Rectal smooth muscle tissue (tissue), 1 donor: ENCODE measurements around the gene PBXIP1.

ENCODE experiments used
- H3K27ac ChIP-seq: one replicate; pipeline ENCODE4 v1.7.0; 2013; ENCODE audit warnings: low read depth, low read length, inconsistent platforms
- H3K27me3 ChIP-seq: one replicate; pipeline ENCODE4 v1.7.0; 2013; ENCODE audit warnings: low read length; ENCODE audit not compliant: control insufficient read depth, insufficient read depth
- H3K36me3 ChIP-seq: one replicate; pipeline ENCODE4 v1.7.0; 2013; ENCODE audit warnings: low read length; ENCODE audit not compliant: control insufficient read depth, insufficient read depth
- H3K4me1 ChIP-seq: one replicate; pipeline ENCODE4 v1.7.0; 2013; ENCODE audit warnings: low read length; ENCODE audit not compliant: control insufficient read depth, insufficient read depth
- H3K4me3 ChIP-seq: one replicate; pipeline ENCODE4 v1.7.0; 2013; ENCODE audit warnings: low read length
- H3K9ac ChIP-seq: one replicate; pipeline ENCODE4 v1.7.0; 2013; ENCODE audit warnings: low read length

The PBXIP1 gene

DNA sequence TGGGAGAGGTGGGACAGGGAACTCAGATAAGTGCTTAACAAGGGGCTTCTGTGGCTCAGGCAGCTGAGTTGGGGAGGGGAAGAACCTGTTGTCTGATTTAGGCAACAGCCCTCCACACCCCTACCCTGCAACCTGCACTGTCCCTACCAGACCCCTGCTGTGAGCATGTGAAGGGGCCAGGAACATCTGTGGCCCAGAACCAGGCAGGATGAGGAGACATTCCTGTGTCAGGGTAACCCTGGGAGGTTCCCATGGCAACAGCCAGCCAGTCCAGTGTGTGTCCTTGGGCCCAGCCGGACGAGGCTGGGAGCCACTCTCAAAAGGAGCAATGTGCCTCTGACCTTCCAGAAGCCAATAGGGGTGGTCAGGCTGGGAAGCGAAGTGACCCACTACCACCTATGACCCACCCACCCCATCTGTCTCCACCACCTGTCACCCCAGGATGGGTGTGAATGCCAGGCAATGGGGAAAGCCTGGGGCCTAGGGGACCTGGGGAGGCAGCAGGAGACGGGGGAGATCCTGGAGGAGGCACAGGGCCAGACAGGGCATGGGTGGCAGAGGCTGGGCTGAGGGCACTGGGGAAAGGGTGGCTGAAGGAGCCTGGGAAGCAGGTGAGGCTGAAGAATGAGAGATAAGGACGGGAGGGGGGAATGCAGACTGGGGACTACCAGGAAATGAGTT lies 14.4 kb downstream of the PBXIP1 start:
- no peak overlapping the region for H3K4me3 ChIP-seq
- H3K27me3 ChIP-seq = no peaks in the 10 kb centered on the region
- H3K27ac ChIP-seq = no peak overlapping the region
- H3K9ac ChIP-seq = no peak overlapping the region
- H3K4me1 ChIP-seq = peaks cover 10% of the 10 kb centered on the region
- peaks cover 4% of the 10 kb centered on the region for H3K36me3 ChIP-seq

DNA sequence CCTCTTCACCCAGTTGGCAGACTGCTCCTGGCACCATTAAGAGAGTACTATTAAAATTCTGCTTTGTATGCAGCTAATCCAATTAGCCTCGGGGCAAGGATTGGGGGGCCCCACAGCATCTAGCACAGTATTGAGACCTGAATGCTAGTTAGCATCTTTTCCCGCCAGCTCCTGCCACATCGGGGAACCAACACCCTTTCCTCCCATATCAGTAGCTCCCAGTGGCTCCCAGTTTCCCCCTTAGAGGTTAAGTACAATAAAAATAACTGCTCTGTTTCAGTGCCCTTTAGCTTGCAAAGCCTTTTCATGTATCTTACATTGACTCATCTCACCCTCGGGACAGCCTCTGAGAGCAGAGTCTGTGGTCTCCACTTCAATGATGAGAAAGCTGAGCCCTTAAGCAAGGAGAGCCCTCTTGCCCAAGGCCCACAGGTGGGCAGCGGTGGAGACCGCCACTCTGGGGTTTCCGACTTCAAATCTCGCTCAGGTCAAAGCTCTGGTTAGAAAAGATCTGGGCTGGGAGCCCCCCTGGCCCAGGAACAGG lies 15.2 kb downstream of the PBXIP1 start:
- H3K4me1 ChIP-seq = peaks cover 10% of the 10 kb centered on the region
- H3K4me3 ChIP-seq = no peak overlapping the region
- no peaks in the 10 kb centered on the region for H3K36me3 ChIP-seq
- no peaks in the 10 kb centered on the region for H3K27me3 ChIP-seq
- no peak overlapping the region for H3K27ac ChIP-seq
- no peak overlapping the region for H3K9ac ChIP-seq

DNA sequence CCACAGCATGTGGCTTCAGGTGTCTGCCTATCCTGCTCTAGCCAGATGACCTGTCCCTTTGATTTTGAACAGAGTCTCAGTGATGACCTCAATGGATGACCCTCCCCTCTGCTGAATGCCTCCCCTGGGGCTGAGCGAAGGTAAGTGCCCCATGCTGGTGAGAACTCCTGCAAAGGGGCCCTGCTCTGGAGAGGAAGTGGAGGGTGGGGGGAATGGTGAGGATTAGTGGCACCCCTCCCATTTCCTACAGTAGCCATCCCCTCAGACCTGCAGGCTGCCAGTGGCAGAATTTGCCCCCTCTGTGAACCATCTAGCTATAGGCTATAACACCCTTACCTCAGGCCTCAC lies 15.7 kb downstream of the PBXIP1 start:
- Histone ChIP-seq H3K9ac (no peak overlapping the region), H3K27ac (peak overlapping the region; percentile 40), H3K4me1 (peaks cover 13% of the 10 kb centered on the region), H3K27me3 (no peaks in the 10 kb centered on the region), H3K4me3 (no peak overlapping the region), H3K36me3 (no peaks in the 10 kb centered on the region)

DNA sequence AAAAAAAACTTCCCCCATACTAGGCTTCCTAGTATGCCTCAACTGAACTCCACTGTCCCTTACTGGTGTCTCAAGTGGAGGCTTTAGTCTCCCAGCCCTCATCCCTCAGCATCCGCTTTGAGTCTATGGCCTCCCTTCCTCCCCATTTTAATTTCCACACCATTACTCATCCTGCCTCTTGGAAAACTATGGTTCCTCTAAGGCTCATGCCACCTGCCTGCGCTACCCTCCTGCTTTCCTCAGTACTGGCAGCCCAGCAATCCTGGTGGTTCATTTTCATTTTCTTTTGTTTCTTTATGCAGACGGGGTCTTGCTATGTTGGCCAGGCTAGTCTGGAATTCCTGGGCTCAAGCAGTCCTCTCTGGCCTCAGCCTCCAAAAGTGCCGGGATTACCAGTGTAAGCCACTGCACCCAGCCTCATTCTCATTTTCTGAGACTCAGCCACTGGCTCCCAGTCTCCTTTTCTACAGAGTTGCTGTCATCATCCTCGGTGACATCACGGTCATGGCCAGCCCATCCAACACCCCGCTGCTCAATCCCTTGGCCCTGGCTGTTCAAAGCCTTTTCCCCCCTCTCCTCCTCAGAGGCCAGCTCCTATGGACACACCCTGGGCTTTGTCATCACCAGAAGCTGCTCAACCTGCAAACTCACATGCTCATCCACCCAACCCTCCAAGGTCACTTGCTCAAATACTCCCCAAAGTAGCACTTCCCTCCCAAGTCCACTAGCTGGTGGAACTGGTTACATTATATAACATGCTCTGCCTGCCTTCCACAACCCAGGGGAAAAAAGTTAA lies 17.1 kb downstream of the PBXIP1 start:
- Histone ChIP-seq H3K9ac (no peak overlapping the region), H3K4me3 (no peak overlapping the region), H3K4me1 (peaks cover 13% of the 10 kb centered on the region), H3K36me3 (no peaks in the 10 kb centered on the region), H3K27ac (peak overlapping the region; percentile 100), H3K27me3 (no peaks in the 10 kb centered on the region)

DNA sequence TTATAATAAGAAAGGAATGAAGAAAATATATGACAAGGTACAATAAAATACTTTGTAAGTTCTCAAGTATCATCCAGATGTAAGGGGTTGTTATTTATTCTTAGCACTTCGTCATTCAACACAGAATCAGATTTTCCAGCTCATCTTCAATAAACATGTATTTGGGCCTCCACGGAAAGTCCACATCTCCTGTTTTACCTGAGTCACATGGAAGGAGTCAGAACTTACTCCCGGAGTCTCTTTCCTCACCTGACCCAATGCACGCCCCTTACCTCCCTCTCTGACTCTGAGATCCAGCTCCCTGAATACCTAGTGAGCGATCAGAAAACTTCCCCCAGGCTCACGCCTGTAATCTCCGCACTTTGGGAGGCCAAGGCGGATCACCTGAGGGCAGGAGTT lies 17.9 kb downstream of the PBXIP1 start:
- Histone ChIP-seq H3K4me1 (peaks cover 13% of the 10 kb centered on the region), H3K36me3 (no peaks in the 10 kb centered on the region), H3K4me3 (peak overlapping the region; percentile 87), H3K27ac (peak overlapping the region; percentile 100), H3K9ac (peak overlapping the region; percentile 97), H3K27me3 (no peaks in the 10 kb centered on the region)

DNA sequence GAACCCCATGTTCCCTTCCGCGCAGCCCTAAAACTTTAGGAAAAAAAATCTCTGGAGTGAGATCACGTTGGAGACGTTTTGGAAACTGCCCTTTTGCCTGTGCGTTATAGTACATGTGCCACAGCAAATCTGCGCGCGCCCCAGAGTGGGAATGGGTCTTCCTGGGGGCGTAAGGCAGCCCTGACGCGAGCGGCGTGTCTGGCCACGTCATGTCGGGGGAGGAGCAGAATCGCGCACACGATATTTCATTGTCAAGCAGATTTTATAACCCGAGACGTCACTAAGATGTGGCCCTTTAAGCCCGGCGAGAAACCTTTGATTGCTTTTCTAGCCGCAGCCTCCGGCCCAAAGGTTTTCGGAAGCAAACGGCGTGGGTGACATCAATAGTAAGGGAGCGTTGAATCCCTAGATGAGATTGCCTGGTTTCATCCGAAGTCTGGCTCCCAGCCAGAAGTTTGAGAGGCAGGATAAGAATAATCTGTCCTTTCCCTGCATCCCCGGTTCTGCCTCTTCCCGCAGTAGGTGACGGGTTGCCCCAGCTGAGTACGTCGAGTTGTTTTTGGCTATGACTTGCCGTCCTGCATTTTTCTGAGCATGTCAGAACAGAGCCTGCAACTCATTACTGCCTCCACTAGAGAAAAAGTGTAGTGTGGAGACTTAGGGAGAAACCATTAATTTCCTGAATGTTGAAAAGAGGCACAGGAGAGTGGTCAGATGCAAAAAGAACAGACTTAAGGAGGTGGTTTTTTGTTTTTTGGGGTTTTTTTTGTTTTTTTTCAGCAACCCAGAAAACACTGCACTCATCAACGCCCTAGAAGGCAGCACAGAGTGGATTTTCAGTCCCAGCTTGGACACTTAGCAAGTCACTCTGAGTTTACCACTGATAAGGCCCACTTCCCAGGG lies 18.6 kb downstream of the PBXIP1 start:
- Histone ChIP-seq H3K4me1 (peaks cover 13% of the 10 kb centered on the region), H3K27me3 (no peaks in the 10 kb centered on the region), H3K4me3 (peak overlapping the region; percentile 87), H3K9ac (peak overlapping the region; percentile 97), H3K27ac (peak overlapping the region; percentile 100), H3K36me3 (no peaks in the 10 kb centered on the region)

DNA sequence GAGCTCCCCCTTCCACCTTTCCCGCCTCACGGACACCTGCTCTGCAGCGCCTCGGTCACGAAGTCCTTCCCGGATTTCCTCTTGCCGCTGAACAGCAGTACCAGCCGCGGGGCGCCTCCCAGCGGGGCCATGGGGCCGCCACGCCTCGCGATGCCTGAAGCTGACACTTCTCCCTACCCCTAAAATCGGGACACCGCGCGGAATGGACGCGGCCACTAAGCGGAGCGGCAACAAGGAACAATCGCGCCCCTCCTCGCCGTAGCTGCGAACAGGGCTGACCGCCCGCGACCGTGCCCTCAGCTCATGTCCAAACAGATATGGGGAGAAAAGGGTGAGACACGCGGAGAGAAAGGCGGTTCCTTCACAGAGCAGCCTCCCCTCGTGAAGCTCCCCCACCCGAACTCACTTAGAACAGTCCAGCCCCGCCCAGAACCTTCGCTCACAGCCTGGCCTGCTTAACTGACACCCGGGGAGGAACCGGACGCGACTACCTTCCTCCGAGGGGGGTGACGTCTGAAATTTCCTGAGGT lies 19.3 kb downstream of the PBXIP1 start, which contains the start of gene PMVK:
Gene PMVK (minus strand): TSS at position 165 of the 530 bp plus-strand sequence. CDS start 34 bp downstream, at position 131.
- Histone ChIP-seq H3K36me3 (no peaks in the 10 kb centered on the region), H3K27ac (peak within 1 kb of the TSS; percentile 100), H3K4me3 (peak within 1 kb of the TSS; percentile 87), H3K27me3 (no peaks in the 10 kb centered on the region), H3K4me1 (peaks cover 13% of the 10 kb centered on the region), H3K9ac (peak within 1 kb of the TSS; percentile 97)

DNA sequence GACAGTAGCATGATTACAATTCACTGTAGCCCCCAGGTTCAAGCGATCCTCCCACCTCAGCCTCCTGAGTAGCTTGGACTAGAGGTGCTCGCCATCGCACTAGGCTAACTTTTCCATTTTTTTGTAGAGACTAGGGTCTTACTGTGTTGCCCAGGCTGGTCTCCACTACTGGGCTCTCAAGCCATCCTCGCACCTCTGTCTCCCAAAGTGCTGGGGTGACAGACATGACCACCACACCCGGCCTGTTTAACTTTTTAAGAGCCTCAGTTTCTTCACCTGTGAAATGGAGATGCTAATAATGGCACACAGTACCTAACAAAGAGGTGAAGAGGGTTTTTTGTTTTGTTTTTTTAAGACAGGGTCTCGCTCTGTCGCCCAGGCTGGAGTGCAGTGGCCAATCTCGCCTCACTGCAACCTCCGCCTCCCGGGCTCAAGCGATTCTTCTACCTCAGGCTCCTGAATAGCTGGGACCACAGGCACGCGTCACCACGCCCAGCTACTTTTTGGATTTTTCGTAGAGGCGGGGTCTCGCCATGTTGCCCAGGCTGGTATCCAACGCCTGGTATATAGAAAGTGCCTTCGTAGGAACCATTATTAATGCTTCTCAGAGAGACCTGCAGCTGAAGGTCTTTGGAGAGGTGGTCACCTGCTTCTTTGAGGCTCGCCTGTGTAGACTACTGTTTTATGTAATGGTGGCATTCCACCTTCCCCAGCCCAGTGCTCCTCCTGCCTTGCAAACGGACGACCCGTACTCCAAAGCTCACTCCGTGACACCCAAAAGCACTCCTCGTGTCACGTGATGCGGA lies 19.9 kb downstream of the PBXIP1 start:
- Histone ChIP-seq H3K9ac (peak overlapping the region; percentile 91), H3K27ac (peak overlapping the region; percentile 100), H3K4me3 (peak overlapping the region; percentile 87), H3K36me3 (no peaks in the 10 kb centered on the region), H3K27me3 (no peaks in the 10 kb centered on the region), H3K4me1 (peaks cover 13% of the 10 kb centered on the region)

DNA sequence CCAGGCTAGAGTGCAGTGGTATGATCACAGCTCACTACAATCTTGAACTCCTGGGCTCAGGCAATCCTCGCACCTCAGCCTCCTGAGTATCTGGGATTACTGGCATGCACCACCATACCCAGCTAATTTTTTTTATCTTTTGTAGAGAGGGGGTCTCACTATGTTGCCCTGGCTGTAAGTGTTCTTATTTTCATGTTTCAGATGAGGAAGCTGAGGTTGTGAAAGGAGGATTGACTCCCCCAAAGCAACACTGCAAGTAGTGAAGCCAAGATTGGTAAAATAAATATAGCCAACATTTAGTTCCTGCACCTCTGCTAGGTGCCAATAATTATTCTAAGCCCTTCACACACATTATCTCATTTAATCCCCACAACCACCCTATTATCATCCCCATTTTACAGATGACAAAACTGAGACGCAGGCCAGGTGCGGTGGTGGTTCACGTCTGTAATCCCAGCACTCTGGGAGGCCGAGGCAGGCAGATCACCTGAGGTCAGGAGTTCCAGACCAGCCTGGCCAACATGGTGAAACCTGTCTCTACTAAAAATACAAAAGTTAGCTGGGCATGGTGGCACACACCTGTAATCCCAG lies 21.4 kb downstream of the PBXIP1 start:
- H3K27ac ChIP-seq = no peak overlapping the region

DNA sequence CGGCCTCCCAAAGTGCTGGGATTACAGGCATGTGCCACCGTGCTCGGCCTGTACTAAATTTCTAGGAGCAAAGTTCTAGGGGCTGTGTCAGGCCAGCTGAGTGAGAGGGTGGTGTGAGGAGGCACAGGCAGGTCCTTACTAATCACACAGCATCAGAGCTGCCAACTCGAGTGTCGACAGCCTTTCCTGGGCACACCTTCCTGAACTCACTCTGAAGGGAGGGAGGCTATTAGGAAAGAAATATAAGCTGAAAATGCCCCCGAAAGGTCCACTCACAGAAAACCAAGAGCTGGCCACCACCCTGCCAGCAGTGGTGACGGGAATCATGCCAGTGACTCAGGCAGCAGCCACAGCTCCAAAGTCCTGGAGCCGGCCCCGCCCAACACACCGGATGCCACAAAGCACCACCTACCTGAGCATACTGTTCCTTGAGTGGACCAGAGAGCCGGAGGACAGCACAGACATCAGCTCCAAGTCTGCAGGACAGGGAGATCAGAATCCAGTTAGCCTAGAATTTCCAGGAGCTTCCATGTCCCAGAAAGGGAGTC lies 23.9 kb downstream of the PBXIP1 start:
- Histone ChIP-seq H3K36me3 (peaks cover 10% of the 10 kb centered on the region), H3K27ac (no peak overlapping the region)

More for the DNA sequence above, 21.4 kb downstream of the PBXIP1 start:
- Histone ChIP-seq H3K27me3 (no peaks in the 10 kb centered on the region), H3K4me1 (peaks cover 13% of the 10 kb centered on the region), H3K4me3 (no peak overlapping the region), H3K36me3 (no peaks in the 10 kb centered on the region), H3K9ac (no peak overlapping the region)

DNA sequence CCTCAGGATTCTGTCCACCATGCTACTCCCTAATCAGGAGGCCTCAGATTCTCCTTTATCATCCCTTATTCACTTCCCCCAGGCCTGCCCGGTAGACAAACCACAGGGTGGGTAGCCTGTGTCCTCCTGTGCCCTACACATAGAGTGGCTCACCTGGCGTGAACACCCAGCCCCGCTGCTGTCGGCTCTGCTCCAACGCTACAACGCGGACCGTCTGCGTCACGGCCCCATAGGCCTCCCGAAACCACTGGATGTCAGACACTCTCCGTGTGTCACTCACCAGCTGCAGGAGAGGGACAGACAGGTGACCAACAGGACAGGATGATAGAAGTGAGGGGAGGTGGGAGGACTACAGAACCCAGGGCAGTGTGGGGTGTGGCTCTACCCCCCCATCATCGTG lies 29.7 kb downstream of the PBXIP1 start:
- H3K27me3 ChIP-seq = no peaks in the 10 kb centered on the region
- no peak overlapping the region for H3K27ac ChIP-seq
- H3K4me3 ChIP-seq = no peak overlapping the region
- no peaks in the 10 kb centered on the region for H3K4me1 ChIP-seq
- H3K9ac ChIP-seq = no peak overlapping the region
- H3K36me3 ChIP-seq = peaks cover 19% of the 10 kb centered on the region

More for the DNA sequence above, 23.9 kb downstream of the PBXIP1 start:
- no peak overlapping the region for H3K9ac ChIP-seq
- H3K27me3 ChIP-seq = no peaks in the 10 kb centered on the region
- peaks cover 3% of the 10 kb centered on the region for H3K4me1 ChIP-seq
- no peak overlapping the region for H3K4me3 ChIP-seq
